Panc1 (cell line): Measurements from ENCODE around the gene CST6. TPM values are rescaled to one million over a fixed set of nuclear protein-coding genes. Genes with fewer than 3 reads are reported as not detected.

ENCODE experiments used
- ATAC-seq: fragments of 200-7000 bp; cut with Tn5 transposase; 2 replicates; pipeline ENCODE4 v1.9.1; 2020; ENCODE audit warnings: mild to moderate bottlenecking, moderate library complexity
- BruUV-seq: library from RNA; stranded (reverse); fragments of 400-500 nt; replicated peaks from 2 replicates; lab custom pipeline; 2021; lab: Mats Ljungman, UMichigan
- CTCF ChIA-PET: fragments of 300-600 bp; sonication (Branson Sonifier 250); formaldehyde crosslinking; loops from one replicate; lab custom pipeline; 2022; ENCODE audit warnings: antibody characterized with exemption; lab: Charles Lee
- POLR2A ChIA-PET: fragments of 300-600 bp; sonication (Branson Sonifier 250); formaldehyde crosslinking; loops from one replicate; lab custom pipeline; 2022; ENCODE audit warnings: antibody characterized with exemption; lab: Charles Lee
- DNase-seq: peaks from one replicate; pipeline ENCODE4 v3.0.0-alpha.2; 2010; ENCODE audit warnings: low read depth, low spot score
- H3K27ac ChIP-seq: 2 replicates; pipeline ENCODE4 v1.5.1; 2011; ENCODE audit warnings: mild to moderate bottlenecking, low read length, inconsistent platforms
- H3K27me3 ChIP-seq: fragments of 200-500 bp; sonication (Bioruptor generic); 2 replicates; pipeline ENCODE4 v1.6.0; 2014; ENCODE audit warnings: low read length, inconsistent platforms; ENCODE audit not compliant: control insufficient read depth, insufficient read depth
- H3K36me3 ChIP-seq: fragments of 200-500 bp; sonication (Bioruptor generic); 2 replicates; pipeline ENCODE4 v1.5.1; 2014; ENCODE audit warnings: inconsistent platforms, mild to moderate bottlenecking, low read length, moderate library complexity; ENCODE audit not compliant: control insufficient read depth, insufficient read depth
- H3K4me1 ChIP-seq: 2 replicates; pipeline ENCODE4 v1.5.1; 2011; ENCODE audit warnings: inconsistent platforms, mild to moderate bottlenecking, low read length, moderate library complexity; ENCODE audit not compliant: control insufficient read depth, insufficient read depth
- H3K4me3 ChIP-seq, 2 experiments: 2 replicates each; pipeline ENCODE4 v1.5.1; 2011 to 2012; ENCODE audit warnings: low read depth in 2 of 2, low read length in 2 of 2, mild to moderate bottlenecking in 2 of 2, inconsistent platforms in 1 of 2, moderate library complexity in 1 of 2
- H3K9me3 ChIP-seq: fragments of 200-500 bp; sonication (Bioruptor generic); 2 replicates; pipeline ENCODE4 v1.5.1; 2014; ENCODE audit warnings: low read depth, mild to moderate bottlenecking, inconsistent platforms, low read length, moderate library complexity; ENCODE audit not compliant: control insufficient read depth, insufficient read depth
- CTCF ChIP-seq: fragments of 450-650 bp; IDR thresholded peaks from 2 replicates; pipeline ENCODE4 v1.5.1; 2017; ENCODE audit warnings: mild to moderate bottlenecking
- POLR2AphosphoS5 ChIP-seq: IDR thresholded peaks from 2 replicates; pipeline ENCODE4 v1.6.1; 2012; ENCODE audit warnings: mild to moderate bottlenecking, low read depth, low read length, moderate library complexity
- REST ChIP-seq, 2 experiments: IDR thresholded peaks; 2 replicates each; pipeline ENCODE4 v1.6.1; 2011 to 2012; ENCODE audit warnings: low read depth in 2 of 2, control low read depth in 1 of 2, low read length in 1 of 2, mild to moderate bottlenecking in 1 of 2, moderate library complexity in 1 of 2; ENCODE audit not compliant: insufficient read depth in 1 of 2
- SIN3A ChIP-seq: IDR thresholded peaks from 2 replicates; pipeline ENCODE4 v1.6.1; 2012; ENCODE audit warnings: low read depth, mild to moderate bottlenecking, low read length, moderate library complexity, borderline replicate concordance; ENCODE audit not compliant: insufficient read depth
- TCF7L2 ChIP-seq: IDR thresholded peaks from 2 replicates; pipeline ENCODE4 v1.6.1; 2011; ENCODE audit warnings: mild to moderate bottlenecking, low read depth, low read length, inconsistent platforms
- in situ Hi-C: cut with HindIII; loops from 2 replicates; pipeline ENCODE4 v1.10.0; 2016; ENCODE audit warnings: low sequenced_read_pairs, low pct_unique_long_range_greater_than_20kb
- intact Hi-C: fragments of 100-400 bp; cut with micrococcal nuclease; formaldehyde crosslinking; loops from one replicate; pipeline ENCODE4 v1.10.0; 2022; ENCODE audit not compliant: unreplicated experiment
- total RNA-seq: library from RNA; stranded (reverse); gene quantifications from one replicate; pipeline ENCODE4 v1.2.1, GENCODE V29; 2021; ENCODE audit not compliant: unreplicated experiment

The CST6 gene
- total RNA-seq, 1 experiment from 2014 or later = 0.23 TPM

DNA sequence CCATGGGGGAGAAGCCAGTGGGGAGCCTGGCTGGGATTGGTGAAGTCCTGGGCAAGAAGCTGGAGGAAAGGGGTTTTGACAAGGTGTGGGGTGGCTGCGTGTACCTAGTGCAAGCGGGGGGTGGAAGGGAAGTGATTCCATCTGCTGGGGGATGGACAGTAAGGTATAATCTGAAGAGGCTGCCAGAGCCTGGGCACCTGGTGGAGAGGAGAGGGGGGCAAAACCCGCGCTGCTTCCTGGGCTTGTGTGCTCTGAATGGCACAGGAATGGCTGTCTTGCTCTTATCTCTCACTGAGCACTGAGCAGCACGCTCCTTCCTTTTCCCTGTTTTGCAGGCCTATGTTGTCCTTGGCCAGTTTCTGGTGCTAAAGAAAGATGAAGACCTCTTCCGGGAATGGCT lies 8.5 kb upstream of the CST6 start:
- H3K27ac ChIP-seq = peak overlapping the region; percentile 99
- ChIA-PET POLR2A (no interaction called here), CTCF (interaction anchor here (0.6 to 0.7 kb wide), 2 partner anchors 26 to 75 kb away, joined by 3 read pairs; no protein-coding TSS in a partner anchor)
- DNase-seq (no peak), ATAC-seq (no peak)
- peaks cover 51% of the 10 kb centered on the region for H3K4me1 ChIP-seq
- no TSS peak for BruUV-seq
- H3K36me3 ChIP-seq = peaks cover 25% of the 10 kb centered on the region
- no peaks in the 10 kb centered on the region for H3K9me3 ChIP-seq
- no peaks in the 10 kb centered on the region for H3K27me3 ChIP-seq
- in situ Hi-C loops = no loop called here
- intact Hi-C loops = no loop called here
- TF ChIP-seq CTCF (no peak), TCF7L2 (no peak), REST (IDR thresholded peaks at IDR 0.05; ENCODE audit: insufficient read depth in 1 of 2, low read depth in 2 of 2, low read length in 1 of 2) (no peak), SIN3A (no peak), POLR2AphosphoS5 (no peak)
- peak overlapping the region; percentile 63 to 100 for H3K4me3 ChIP-seq

- H3K36me3 ChIP-seq = peaks cover 17% of the 10 kb centered on the region
- TF ChIP-seq CTCF = no peak
- H3K27ac ChIP-seq = 0 out of 2 replicates have a peak overlapping the region, but pooled peaks have one; percentile 45
- no peaks in the 10 kb centered on the region for H3K27me3 ChIP-seq
- no peak overlapping the region for H3K4me3 ChIP-seq
- intact Hi-C loops = no loop called here
- CTCF ChIA-PET = no interaction called here
- BruUV-seq = no TSS peak
- in situ Hi-C loops = no loop called here
- POLR2A ChIA-PET = no interaction called here
- H3K4me1 ChIP-seq = peaks cover 57% of the 10 kb centered on the region
- DNase-seq = no peak
- no peaks in the 10 kb centered on the region for H3K9me3 ChIP-seq
- ATAC-seq = no peak
Measured at GRCh38 chr11:66004186-66004585, 7.6 kb upstream of the CST6 start.
